AG04450 (cell line): ENCODE data around the gene BRD2. TPM values are rescaled to one million over a fixed set of nuclear protein-coding genes. Genes with fewer than 3 reads are reported as not detected.

Experiments
- CTCF ChIA-PET: fragments of 300-600, 350-600 bp; formaldehyde crosslinking; extraction: SDS; loops from one replicate; lab custom pipeline; 2022; ENCODE audit warnings: antibody characterized with exemption, inconsistent platforms; lab: Charles Lee
- POLR2A ChIA-PET: fragments of 350-600 bp; formaldehyde crosslinking; extraction: SDS; loops from one replicate; lab custom pipeline; 2021; ENCODE audit warnings: antibody characterized with exemption, inconsistent platforms; lab: Yijun Ruan, JAX
- DNase-seq: peaks from one replicate; pipeline ENCODE4 v3.0.0-alpha.2; 2011; ENCODE audit warnings: low read depth, low spot score
- H3K27ac ChIP-seq: one replicate; pipeline ENCODE4 v1.5.1; 2012; ENCODE audit warnings: low read depth, low read length, control low read depth
- H3K27me3 ChIP-seq: one replicate; pipeline ENCODE4 v1.6.0; 2012; ENCODE audit warnings: low read length; ENCODE audit not compliant: control insufficient read depth, insufficient read depth
- H3K4me3 ChIP-seq: 2 replicates; pipeline ENCODE4 v1.5.1; 2011; ENCODE audit warnings: mild to moderate bottlenecking, low read depth, low read length, control low read depth
- H3K9me3 ChIP-seq: 2 replicates; pipeline ENCODE4 v1.5.1; 2012; ENCODE audit warnings: low read length; ENCODE audit not compliant: control insufficient read depth, insufficient read depth
- CTCF ChIP-seq: IDR thresholded peaks from 2 replicates; pipeline ENCODE4 v1.5.1; 2011; ENCODE audit warnings: low read depth, low read length, control low read depth, inconsistent platforms
- polyA plus RNA-seq: library from polyadenylated mRNA; depleted of rRNA; stranded (reverse); fragments of >200 nt; gene quantifications from 2 replicates; pipeline ENCODE4 v1.2.3, GENCODE V29; 2011

The BRD2 gene
- polyA plus RNA-seq, 1 experiment: 138 TPM

- DNase-seq: no peak
- Histone ChIP-seq H3K27ac (no peak overlapping the region), H3K4me3 (no peak overlapping the region), H3K9me3 (no peaks in the 10 kb centered on the region; the same call in 1 of the 2 replicates), H3K27me3 (peaks cover 30% of the 10 kb centered on the region)
- no peak for TF ChIP-seq CTCF
- POLR2A ChIA-PET: no interaction called here
- CTCF ChIA-PET: no interaction called here
Measured at GRCh38 chr6:33007831-33008400, 39.5 kb downstream of the BRD2 start.

- no peak for DNase-seq
- no peak within 1 kb of the TSS for H3K4me3 ChIP-seq
- peaks cover 33% of the 10 kb centered on the region for H3K27me3 ChIP-seq
- H3K9me3 ChIP-seq: no peaks in the 10 kb centered on the region; the same call in 1 of the 2 replicates
- no peak for TF ChIP-seq CTCF
- H3K27ac ChIP-seq: no peak within 1 kb of the TSS
- CTCF ChIA-PET: interaction anchor here (1.5 kb wide), 1 partner anchor 239 kb away, joined by 9 read pairs; no protein-coding TSS in a partner anchor
- POLR2A ChIA-PET: interaction anchor here (0.7 kb wide), 1 partner anchor 26 kb away, joined by 4 read pairs; no protein-coding TSS in a partner anchor
Measured at GRCh38 chr6:33008944-33009861, 40.8 kb downstream of the BRD2 start, which contains the start of gene HLA-DOA. Gene HLA-DOA, minus strand, starts transcription at chr6:33009591.

GRCh38 chr6:33010356-33010755 lies 42.0 kb downstream of the BRD2 start:
- Histone ChIP-seq H3K4me3 (no peak overlapping the region), H3K9me3 (no peaks in the 10 kb centered on the region; the same call in 1 of the 2 replicates), H3K27me3 (peaks cover 34% of the 10 kb centered on the region), H3K27ac (no peak overlapping the region)
- ChIA-PET CTCF (interaction anchor here (0.7 to 1.5 kb wide), 2 partner anchors 137 to 238 kb away, joined by 4 to 9 read pairs; no protein-coding TSS in a partner anchor), POLR2A (no interaction called here)
- TF ChIP-seq CTCF: no peak
- DNase-seq: no peak

GRCh38 chr6:33013608-33014007 lies 45.2 kb downstream of the BRD2 start:
- no peak overlapping the region for H3K27ac ChIP-seq
- H3K27me3 ChIP-seq: peaks cover 48% of the 10 kb centered on the region
- H3K4me3 ChIP-seq: no peak overlapping the region
- POLR2A ChIA-PET: no interaction called here
- CTCF ChIA-PET: interaction anchor here (1.4 to 5.7 kb wide), 5 partner anchors 10 to 235 kb away, joined by 4 to 72 read pairs (median 7); no protein-coding TSS in a partner anchor
- TF ChIP-seq CTCF: no peak
- no peaks in the 10 kb centered on the region; the same call in 1 of the 2 replicates for H3K9me3 ChIP-seq
- DNase-seq: no peak
